Stimulated activated CD8-positive, alpha-beta memory T cell treated with anti-CD3 and anti-CD28 coated beads, Interleukin-15, amount 100 ng/mL, for 4 hours (primary cell): ENCODE results near the gene CD2AP.
A peak's percentile ranks its signal among the peaks of the same experiment; 100 is the strongest.
"Not testable (repeated sequence)": the region's sequence is repeated elsewhere in the genome, so short reads cannot be mapped to it uniquely, and the experiment has no call there.

Source experiments
- DNase-seq, 2 donors: peaks; one replicate each; pipeline ENCODE4 v3.0.0-alpha.2; 2020; ENCODE audit warnings: low read depth in 2 of 2

CD2AP gene

GRCh38 chr6:47477497-47478232 is at the start of gene CD2AP:
Gene CD2AP (plus strand): TSS chr6:47477789. CDS start chr6:47478245, 456 bp downstream.
- peak; percentile 79 to 84 for DNase-seq

- no peak for DNase-seq
Measured at GRCh38 chr6:47428288-47428687, 49.3 kb upstream of the CD2AP start.

- DNase-seq = no peak
Measured at GRCh38 chr6:47428746-47429664, 48.6 kb upstream of the CD2AP start.

GRCh38 chr6:47434372-47435253 is 43.0 kb upstream of the CD2AP start:
- DNase-seq = no peak

- DNase-seq = no peak
Measured at GRCh38 chr6:47435254-47435612, 42.4 kb upstream of the CD2AP start.

GRCh38 chr6:47437592-47437991 is 40.0 kb upstream of the CD2AP start:
- no peak for DNase-seq

- DNase-seq = no peak
Measured at GRCh38 chr6:47438481-47439347, 38.9 kb upstream of the CD2AP start.

- no peak for DNase-seq
Measured at GRCh38 chr6:47439348-47439668, 38.3 kb upstream of the CD2AP start.

- DNase-seq = no peak
Measured at GRCh38 chr6:47440719-47441118, 36.9 kb upstream of the CD2AP start.

GRCh38 chr6:47444964-47445363 is 32.6 kb upstream of the CD2AP start:
- DNase-seq = not testable (repeated sequence)

- no peak for DNase-seq
Measured at GRCh38 chr6:47446669-47447330, 30.8 kb upstream of the CD2AP start.

GRCh38 chr6:47447722-47448121 is 29.9 kb upstream of the CD2AP start:
- no peak for DNase-seq

GRCh38 chr6:47451162-47451561 is 26.4 kb upstream of the CD2AP start:
- DNase-seq = no peak

- DNase-seq = no peak
Measured at GRCh38 chr6:47452899-47453298, 24.7 kb upstream of the CD2AP start.

- DNase-seq = no peak
Measured at GRCh38 chr6:47453372-47453936, 24.1 kb upstream of the CD2AP start.

- no peak for DNase-seq
Measured at GRCh38 chr6:47454713-47455396, 22.7 kb upstream of the CD2AP start.

GRCh38 chr6:47455533-47456209 is 21.9 kb upstream of the CD2AP start:
- no peak for DNase-seq

GRCh38 chr6:47456536-47456975 is 21.0 kb upstream of the CD2AP start:
- no peak for DNase-seq

- no peak for DNase-seq
Measured at GRCh38 chr6:47457370-47457769, 20.2 kb upstream of the CD2AP start.
